ENCODE measurements around the gene OSBPL7.

Gene OSBPL7

DNA sequence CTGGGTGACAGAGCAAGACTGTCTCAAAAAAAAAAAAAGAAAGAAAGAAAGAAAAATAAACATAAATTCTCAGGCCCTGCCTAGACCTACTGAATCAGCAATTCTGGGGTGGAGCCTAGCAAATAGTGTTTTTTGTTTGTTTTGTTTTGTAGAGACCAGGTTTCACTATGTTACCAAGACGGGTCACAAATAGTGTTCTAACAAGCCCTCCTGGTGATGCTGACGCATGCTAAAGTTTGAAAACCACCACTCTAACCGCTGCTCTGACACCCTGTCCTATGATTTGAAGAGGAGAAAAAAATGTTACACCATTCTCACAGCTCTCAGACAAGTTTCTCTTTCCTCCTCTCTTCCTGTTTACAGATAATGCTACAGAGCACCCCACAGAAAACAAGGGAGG lies 8.3 kb upstream of the OSBPL7 start:
- DNase-seq (ENCODE audit: insufficient read length, low spot score) (no peak), FAIRE-seq (no peak)

DNA sequence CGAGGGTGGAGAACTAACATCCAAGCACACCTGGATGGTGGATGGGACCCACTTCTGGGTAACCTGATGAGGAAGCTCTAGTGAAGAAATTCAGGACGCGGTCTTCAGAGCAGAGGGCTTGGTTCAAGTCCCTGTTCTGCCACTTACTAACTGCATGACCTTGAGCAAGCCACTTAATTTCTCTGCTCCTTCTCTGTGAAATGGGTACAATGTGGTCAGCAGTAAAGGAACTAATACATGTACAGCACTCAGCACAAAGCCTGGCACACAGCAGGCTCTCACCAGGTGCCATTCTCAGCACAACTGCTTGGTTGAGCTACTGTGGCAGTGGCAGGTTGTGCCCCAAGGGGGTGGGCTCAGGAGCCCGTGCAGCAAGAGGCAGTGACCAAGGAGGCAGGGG lies 1.9 kb upstream of the OSBPL7 start:
- FAIRE-seq (no peak), DNase-seq (ENCODE audit: insufficient read length, low spot score) (no peak)

DNA sequence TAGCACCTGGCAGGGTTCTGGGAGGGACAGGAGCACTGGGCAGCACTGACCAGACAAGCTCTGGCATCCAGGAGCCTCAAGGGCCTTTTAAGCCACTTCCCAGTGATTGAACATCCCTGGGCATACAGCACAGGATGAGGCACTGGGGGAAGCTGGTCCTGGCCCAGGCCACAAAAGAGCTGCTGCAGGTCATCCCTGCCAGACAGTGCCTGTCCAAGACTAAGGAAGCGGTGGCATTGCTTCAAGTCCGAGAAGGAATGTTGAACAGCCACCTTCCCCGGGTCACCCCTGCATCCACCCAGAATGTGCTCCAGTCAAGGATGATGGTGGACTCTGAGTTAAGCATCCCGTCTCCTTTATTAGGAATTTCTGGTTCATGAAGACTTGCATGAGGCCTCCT lies 1.2 kb upstream of the OSBPL7 start:
- DNase-seq (ENCODE audit: insufficient read length, low spot score) (no peak), FAIRE-seq (no peak)

DNA sequence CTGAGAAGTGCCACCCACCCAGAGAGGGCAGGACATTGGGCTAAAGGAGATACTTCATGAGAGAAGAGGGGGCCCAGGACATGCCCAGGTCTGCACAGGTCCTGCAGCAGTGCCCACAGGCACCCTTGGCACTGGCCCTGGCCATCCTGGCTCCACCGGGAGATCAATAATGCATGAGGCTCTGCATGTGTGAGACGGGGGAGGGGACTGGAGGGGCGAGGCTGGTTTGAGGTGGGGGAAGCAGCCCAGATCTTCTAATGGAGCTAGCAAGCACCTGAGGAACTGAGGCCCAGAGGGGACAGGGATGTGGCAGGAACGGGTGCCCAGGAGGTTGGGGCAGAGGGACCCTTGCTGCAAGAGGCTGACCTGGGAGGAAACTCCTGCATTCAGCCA lies 567 bp downstream of the OSBPL7 start:
- FAIRE-seq = no peak
- DNase-seq (ENCODE audit: insufficient read length, low spot score) = no peak

DNA sequence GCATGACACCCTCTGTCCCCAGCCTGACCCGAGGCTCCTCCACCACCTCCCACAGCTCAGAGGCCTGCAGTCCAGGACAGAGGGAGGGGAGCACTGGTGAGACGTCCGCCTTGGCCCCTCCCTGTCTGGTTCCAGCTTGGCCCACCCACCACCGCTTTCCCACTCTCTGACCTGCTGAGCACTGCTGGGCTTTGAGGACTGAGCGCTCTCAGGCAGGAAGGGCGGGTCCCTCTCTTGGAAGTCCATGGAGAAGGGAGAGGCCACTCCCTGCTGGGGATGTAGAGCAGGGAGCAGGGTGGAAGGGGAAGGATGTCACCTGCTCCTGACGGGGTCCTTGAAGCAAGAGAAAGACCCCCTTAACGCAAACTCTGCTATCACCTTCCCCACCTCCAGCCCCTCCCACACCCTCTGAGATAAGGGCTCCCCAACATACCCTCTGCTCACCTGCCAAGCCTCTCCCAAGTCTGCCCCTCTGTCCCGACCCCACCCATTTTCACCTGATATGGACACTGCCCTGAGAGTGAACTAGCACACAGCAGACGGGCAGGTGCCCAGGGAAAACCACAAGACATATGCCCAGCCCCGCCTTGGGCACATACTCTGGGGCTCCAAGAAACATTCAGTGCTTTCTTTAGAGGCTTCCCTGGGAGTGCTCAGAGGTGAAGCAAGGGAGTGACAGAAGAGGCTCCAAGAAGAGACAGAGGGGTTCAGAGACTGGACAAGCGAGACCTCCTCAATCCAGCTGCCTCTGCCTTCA lies 1.4 kb downstream of the OSBPL7 start:
- DNase-seq (ENCODE audit: insufficient read length, low spot score) (no peak), FAIRE-seq (no peak)

DNA sequence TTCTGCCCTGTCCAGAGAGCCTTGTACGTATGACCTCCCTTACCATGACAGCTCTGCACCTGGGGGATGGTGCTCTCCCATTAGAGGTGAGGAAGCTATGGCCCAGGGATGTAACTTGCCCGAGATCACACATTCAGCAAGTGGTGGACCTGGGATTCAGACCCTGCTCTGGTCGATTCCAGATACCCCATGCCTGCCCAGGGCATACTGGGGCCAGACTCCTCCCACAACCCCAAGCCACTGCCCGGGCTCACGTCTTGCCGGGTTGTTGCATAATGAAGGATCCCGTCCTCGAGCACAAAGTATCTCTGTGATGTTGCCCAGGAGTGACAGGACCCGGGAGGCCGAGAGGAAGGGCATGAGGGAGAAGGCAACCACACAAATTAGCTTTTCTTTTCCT lies 2.1 kb downstream of the OSBPL7 start:
- FAIRE-seq = no peak
- DNase-seq (ENCODE audit: insufficient read length, low spot score) = no peak

DNA sequence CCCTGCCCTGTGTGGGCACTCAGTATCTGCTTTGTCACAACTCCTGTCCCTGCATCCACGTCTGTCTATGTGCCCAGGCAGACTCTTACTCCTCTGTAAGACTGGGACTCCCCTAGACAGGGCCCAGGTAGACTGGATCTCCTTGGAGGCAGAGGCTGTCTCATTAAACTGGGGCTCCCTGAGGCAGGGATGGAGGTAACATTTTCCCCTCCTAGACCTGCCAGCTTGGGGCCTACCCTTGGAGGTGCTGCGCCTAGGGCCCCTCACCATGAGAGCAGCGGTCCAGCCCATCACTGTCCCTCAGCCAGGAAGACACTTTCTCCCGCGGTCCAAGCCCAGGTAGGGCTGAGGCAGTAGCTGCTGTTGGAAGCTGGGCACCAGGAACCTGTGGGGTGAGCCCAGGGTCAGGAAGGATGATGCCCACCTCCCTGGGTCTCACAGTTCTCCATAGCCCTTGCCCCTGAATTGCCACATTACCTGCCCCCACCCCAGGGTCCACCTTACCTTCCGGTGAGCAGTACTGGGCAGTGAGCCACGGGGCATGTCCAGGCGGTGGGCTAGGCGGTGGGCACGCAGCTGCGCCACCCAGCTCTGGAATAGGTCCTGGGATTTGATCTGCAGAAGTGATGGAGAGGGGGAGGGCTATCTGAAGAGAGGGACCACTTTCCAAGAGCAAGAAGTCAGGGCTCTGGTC lies 3.4 kb downstream of the OSBPL7 start:
- DNase-seq (ENCODE audit: insufficient read length, low spot score) = no peak
- FAIRE-seq = no peak

DNA sequence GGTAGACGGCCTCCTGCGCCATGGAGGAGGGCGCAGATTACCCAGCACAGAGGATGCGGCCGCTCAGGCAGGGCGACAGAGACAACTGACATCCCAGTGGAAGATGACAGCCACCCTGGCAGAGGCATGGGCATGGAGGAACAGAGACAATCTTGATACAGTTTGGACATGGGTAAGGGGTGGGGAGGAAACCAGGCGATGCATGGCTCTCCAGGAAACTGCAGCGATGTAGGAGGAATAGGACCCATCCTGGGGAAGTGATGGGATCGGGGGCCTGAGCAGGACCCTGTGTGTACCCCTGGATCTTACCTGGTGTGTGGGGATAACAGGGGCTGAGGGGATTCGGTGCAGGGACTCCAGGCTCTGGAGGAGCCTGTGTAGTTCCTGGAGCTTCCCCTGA lies 4.6 kb downstream of the OSBPL7 start:
- no peak for FAIRE-seq
- no peak for DNase-seq (ENCODE audit: insufficient read length, low spot score)

DNA sequence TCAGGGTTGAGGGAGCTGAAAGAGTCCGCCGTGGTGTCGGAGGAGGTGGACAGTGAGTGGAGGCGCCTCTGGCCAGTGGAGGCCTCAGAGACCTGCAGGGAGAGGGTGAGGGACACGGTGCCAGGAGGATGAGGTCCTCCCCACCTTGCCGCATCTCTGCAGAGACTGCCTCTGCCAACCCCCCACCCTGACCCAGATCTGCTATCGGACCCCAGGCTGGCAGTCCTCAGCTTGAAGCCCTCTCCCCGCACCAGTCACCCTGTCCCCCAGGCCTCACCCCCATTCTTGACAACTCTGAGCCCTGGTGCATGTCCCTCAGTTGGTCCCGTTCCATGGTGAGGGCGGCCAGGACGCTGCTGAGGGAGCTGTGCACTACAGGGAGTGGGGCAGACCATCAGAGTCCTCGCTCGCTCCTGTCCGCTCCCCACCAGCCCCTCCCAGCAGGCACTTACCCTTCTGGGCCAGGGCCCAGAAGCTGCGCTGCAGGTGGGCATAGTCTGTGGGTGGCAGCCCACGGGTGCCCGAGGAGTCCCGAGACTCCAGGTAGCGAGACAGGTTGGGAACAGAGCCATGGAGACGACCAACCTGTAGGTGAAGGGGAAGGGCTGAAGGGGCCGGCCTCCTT lies 5.4 kb downstream of the OSBPL7 start:
- DNase-seq (ENCODE audit: insufficient read length, low spot score) (no peak), FAIRE-seq (no peak)

DNA sequence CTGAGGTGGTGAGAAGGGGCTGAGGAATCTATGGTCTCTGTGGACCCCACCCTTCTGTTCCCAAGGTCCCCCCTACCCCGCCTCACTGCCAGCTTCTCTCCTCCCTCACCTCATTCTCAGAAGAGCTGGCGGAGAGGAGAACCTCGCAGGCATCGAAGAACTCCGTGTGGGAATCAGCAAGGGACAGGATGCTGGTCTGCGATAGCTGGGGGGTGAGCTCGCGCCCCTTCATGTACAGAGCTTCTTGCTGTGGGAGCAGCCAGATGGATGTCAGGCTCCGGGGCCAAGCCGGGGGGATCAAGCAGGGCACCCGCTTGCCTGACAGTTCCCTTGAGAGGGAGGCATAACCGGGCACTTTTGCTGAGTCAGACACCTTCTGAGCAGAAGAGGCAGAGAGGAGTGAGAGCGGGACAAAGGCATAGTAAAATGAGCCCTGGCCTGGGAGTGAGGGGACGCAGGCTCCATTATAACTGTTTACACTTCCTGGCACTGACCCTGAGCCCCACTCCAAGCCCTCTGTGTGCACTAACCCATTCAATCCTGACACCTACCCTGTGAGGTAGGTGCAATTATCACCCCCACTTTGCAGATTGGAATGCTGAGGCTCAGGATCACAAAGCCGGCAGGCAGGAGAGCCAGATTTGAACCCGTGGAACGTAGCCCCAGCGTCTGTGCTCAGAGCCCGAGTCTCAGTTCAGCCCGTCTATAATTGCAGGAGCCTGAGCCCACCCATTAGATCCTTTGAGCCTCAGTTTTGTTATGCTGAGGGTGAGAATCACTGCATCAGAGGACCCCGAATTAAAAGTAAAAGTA lies 6.3 kb downstream of the OSBPL7 start:
- DNase-seq (ENCODE audit: insufficient read length, low spot score) = no peak
- FAIRE-seq = no peak

DNA sequence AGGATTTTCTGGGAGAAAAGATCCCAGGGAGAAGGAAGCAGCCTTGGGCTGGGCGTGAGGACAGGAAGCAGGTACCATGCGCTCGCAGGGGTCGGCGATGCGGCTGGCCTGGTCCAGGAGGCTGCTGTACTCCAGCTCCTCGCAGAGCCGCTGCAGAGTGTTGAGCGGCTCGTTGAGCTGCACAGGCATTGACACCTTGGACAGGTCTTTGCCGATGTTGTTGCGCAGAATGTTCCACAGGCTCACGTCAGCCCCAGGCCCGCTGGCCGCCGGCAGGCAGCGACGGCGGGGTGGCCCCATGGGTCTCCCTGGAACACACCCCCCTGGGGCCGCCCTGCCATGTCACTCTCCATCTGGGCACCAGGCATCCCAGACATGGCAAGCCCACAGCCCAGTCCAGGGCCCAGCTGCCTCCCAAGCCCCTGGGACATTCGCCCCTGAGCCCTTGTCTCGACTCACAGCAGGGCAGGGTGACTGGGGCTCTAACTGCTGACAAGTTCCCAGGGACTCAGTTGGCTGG lies 8.0 kb downstream of the OSBPL7 start:
- DNase-seq (ENCODE audit: insufficient read length, low spot score) = no peak
- no peak for FAIRE-seq

DNA sequence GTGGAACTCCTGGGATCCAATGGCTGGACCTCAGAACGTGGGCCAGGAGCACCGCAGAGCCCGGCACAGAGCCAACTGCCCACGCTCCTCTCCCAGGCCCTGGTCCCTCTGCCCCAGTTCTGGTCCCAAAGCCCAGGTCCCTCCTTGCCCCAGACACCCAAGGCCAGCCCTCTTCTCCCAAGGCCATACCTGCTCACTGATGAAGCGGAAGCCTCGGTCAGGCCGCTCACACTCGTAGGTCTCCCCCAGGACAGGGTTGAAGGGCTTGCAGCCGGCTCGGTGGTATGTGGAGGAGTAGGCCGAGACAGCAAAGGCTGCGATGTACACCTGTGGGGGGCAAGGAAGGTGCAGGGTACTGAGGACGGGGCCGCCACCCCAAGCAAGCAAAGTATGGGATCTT lies 8.5 kb downstream of the OSBPL7 start:
- FAIRE-seq (no peak), DNase-seq (ENCODE audit: insufficient read length, low spot score) (no peak)

DNA sequence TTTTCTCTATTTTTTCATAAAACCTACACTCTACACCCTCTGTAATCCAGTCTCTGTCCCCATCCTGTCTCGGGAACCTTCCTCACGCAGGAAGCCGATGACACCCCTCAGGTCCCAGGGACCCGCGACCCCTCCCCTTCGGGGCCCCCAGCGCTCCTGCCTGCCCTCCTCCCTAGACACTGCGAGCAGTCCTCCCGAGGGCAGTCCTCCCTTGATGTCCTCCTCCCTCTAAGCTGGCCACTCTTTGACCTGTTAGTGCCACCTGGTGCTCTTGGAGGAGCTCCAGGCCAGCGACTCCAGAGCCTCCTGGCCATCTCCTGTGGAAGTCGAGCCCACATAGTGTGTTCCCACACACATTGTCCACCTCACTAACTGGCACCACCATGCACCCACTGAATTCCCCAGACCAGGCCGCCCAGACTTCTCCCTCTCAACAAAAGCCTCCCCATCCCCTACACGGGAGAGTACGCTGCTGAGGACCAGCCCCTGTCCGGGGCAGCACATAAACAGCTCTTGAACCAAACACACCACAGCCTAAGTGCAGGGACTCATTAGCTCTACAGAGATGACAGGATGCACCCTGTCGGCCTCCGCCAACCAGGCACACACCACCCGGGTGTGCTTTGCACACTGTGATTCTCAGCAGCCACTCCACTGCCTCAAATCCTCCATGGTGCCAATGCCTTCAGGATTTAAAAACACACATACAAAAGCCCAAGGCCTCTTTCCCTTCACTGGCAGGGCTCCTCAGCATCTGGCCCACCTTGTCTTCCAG lies 9.3 kb downstream of the OSBPL7 start:
- FAIRE-seq = no peak

DNA sequence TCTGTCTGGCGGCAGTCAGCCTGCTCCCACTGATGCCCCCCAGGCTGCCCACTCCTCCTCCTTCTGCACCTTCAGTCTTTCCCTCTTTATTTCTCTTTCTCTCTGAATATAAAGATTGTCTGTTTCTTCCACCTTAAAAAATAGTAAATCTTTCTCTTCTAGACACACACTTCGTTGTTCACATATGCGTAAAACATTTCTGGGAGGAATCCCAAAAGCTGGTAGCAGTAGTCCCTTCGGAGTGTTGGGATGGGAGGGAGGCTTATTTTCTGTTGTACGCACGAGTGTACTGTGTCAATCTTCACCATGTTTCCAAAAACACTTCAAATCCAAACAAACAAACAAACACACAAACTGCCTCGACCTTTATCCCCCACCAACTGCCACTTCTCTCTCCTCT lies 9.9 kb downstream of the OSBPL7 start:
- FAIRE-seq (no peak), DNase-seq (ENCODE audit: insufficient read length, low spot score) (no peak)

More for the DNA sequence above, 9.3 kb downstream of the OSBPL7 start:
- DNase-seq (ENCODE audit: insufficient read length, low spot score) = no peak

DNA sequence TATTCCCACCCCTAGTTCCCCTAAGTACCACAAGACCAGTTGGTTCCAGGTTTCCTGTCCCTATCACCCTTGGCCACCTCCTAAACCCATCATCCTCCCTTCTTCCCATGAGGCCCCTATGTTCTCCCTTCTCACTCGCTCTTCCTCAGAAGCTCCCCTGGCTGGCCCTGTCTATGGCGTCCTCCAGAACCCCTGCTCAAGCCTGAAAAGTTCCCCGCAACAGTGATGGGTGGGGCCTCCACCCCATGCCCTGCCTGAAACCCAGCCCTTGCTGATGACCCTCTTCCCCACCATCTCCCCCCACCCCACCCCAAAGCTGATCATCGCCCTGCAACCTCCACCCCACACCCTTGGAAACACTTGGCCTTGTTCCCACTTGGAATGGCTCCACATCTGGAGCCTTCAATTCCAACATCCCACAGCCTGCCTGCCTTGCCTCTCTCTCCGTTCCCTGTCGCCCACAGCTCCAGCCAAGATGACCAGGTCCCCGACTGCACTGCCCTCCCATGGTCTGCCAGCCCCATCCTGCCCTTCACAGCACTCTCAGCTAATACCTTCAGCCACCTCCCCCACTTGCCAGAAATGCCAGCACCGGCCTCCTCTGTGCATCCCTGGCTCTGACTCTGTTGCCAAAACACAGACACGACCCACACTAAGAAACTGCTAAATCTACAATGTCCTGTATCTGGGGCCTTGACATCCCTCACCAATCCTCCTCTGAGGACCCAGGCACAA lies 10.5 kb downstream of the OSBPL7 start:
- DNase-seq (ENCODE audit: insufficient read length, low spot score) (no peak), FAIRE-seq (no peak)

DNA sequence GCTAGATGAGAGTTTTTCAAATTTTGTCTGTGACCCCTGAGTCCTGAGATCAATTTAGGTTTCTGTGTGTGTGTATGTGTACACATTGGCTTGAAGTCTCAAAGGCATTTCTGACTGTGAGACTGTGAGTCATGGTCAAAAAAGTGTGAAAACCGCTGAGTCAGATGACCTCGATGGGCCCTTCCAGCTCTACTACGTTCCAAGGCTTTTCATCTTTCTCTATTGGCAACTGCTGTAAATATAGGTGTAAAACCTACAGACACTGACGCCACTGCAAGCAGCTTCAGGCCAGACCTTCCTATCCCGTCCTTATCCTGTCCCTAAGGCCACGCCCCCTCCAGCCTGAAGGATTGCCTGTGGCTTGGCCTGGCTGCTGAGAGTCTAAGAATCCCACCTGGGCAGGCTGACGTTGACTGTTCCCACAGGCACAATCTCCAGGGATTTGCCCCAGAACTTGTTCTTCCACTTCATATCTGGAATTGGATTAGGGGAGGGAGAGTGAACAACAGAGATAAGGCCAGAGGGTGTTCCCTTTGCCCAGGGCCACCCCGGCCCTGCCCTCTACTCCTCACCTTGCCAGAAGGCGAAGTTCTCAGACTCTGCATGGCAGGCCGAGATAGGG lies 11.3 kb downstream of the OSBPL7 start:
- DNase-seq (ENCODE audit: insufficient read length, low spot score) (no peak), FAIRE-seq (no peak)

DNA sequence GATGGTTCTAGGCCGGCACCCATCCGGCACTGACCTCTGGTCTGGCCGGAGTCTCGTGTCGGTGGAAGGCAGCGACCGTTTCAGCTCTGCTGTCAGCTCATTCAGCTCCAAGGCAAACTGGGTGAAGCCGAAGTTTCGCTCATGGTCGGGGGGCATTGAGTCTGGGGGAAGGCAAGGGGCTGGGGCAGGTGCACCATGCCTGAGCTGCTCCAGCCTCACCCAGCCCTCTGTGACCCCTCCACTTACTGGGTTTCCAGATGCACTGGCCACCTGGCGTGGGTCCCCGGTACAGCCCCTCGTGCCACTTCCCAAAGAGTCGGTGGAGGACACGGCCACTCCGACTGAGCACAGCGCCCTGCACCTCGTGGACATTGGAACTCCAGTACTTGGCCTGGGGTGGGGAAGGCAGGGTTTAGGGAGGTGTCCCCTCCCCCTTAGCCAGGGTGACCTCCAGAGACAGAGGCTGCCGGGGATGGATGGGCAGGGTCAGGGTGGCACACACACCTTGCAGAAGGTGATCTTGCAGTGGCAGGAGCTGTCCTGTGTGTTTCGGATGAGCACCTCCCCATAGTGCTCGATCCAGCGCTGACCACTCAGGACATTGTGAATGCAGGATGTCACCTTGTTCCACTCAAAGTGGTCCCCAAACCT lies 12.6 kb downstream of the OSBPL7 start:
- FAIRE-seq (no peak), DNase-seq (ENCODE audit: insufficient read length, low spot score) (no peak)

DNA sequence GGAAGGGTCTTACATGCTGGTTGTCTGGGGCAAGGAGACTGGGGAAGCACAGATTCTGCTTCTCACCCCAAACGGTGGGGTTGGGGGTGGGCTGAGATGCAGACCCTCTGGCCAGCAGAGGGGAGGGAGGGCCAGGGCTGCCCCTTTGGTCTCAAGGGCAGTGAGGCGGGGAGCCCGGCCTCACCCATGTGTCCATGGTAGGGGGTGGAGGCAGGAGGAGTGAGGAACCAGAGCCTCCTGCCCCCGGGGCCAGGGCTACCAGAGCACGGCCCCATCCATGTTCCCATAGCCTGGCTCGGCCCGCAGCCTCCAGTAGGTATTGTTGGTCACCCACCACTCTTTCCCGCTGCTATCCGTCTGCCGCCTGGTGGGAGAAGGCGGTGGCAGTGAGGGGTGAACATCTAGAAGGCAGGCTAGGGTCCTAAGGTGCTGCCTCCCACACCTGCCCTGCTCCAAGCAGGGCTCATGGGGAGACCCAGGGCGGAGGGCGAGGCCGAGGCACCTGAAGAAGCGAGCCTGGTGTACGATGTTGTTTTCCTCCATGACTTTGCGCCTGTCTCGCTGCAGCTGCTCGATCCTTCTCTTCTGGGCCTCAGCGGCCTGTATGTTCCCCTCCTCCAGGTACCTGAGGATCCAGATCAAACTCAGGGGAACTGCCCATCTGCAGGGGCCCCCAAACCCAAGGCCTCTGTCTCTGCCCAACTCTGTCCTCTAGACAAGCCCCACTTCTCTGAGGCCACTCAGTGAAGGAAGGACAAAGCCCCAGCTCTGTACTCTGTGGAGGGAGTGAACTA lies 13.4 kb downstream of the OSBPL7 start:
- FAIRE-seq (no peak), DNase-seq (ENCODE audit: insufficient read length, low spot score) (no peak)

Data from GM19239 (cell line).